ENCODE data around the gene HEPHL1. TPM values are rescaled to one million over a fixed set of nuclear protein-coding genes. Genes with fewer than 3 reads are reported as not detected.
A peak's percentile ranks its signal among the peaks of the same experiment; 100 is the strongest.

The HEPHL1 gene
- polyA plus RNA-seq, 3 donors: not detected

GRCh38 chr11:94150056-94150455 is 128.9 kb downstream of the HEPHL1 start:
- H3K9me3 Mint-ChIP-seq: no peaks in the 10 kb centered on the region
- Histone ChIP-seq H4K20me1 (ENCODE audit: insufficient read depth, low read length) (peaks cover 93% of the 10 kb centered on the region), H3K79me2 (ENCODE audit: insufficient read depth, low read length) (peaks cover 87% of the 10 kb centered on the region), H2AFZ (ENCODE audit: insufficient read depth, low read depth, low read length, poor library complexity, severe bottlenecking) (no peak overlapping the region), H3K4me1 (ENCODE audit: control insufficient read depth in 1 of 2, insufficient read depth in 2 of 2, low read length in 2 of 2) (peaks cover 27 to 29% of the 10 kb centered on the region in 2 donors), H3K4me3 (replicated peaks in 1 of 3; ENCODE audit: low read depth in 2 of 3, low read length in 3 of 3) (no peak overlapping the region), H3K27ac (ENCODE audit: low read depth in 1 of 2, low read length in 2 of 2) (peak overlapping the region in 1 of 2 donors; percentile 6), H3K9me3 (replicated peaks in 1 of 2; ENCODE audit: control insufficient read depth in 1 of 2, insufficient read depth in 1 of 2, low read length in 2 of 2) (no peaks in the 10 kb centered on the region), H3K36me3 (replicated peaks in 1 of 2; ENCODE audit: control insufficient read depth in 1 of 2, insufficient read depth in 2 of 2, low read length in 2 of 2) (peaks cover 0 to 22% of the 10 kb centered on the region in 2 donors), H3K4me2 (replicated peaks; ENCODE audit: extremely low read depth, low read length, poor library complexity, severe bottlenecking) (no peak overlapping the region), H3K9ac (ENCODE audit: insufficient read depth, low read length, poor library complexity, severe bottlenecking) (no peak overlapping the region), H3K27me3 (ENCODE audit: control insufficient read depth in 2 of 2, insufficient read depth in 2 of 2, low read length in 2 of 2) (no peaks in the 10 kb centered on the region)
- peak overlapping the region in 3 of 7 donors; percentile 28 to 52 (median 42) for H3K27ac Mint-ChIP-seq
- intact Hi-C loops (cut with micrococcal nuclease): no loop called here
- TF ChIP-seq, protein P1, sequence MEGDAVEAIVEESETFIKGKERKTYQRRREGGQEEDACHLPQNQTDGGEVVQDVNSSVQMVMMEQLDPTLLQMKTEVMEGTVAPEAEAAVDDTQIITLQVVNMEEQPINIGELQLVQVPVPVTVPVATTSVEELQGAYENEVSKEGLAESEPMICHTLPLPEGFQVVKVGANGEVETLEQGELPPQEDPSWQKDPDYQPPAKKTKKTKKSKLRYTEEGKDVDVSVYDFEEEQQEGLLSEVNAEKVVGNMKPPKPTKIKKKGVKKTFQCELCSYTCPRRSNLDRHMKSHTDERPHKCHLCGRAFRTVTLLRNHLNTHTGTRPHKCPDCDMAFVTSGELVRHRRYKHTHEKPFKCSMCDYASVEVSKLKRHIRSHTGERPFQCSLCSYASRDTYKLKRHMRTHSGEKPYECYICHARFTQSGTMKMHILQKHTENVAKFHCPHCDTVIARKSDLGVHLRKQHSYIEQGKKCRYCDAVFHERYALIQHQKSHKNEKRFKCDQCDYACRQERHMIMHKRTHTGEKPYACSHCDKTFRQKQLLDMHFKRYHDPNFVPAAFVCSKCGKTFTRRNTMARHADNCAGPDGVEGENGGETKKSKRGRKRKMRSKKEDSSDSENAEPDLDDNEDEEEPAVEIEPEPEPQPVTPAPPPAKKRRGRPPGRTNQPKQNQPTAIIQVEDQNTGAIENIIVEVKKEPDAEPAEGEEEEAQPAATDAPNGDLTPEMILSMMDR (IDR thresholded peaks at IDR 0.05): no peak
- H3K4me1 Mint-ChIP-seq: peaks cover 54% of the 10 kb centered on the region
- H3K4me3 Mint-ChIP-seq: no peak overlapping the region
- peaks cover 14 to 20% of the 10 kb centered on the region in 2 donors for H3K36me3 Mint-ChIP-seq
- H3K27me3 Mint-ChIP-seq (ENCODE audit: low read depth in 3 of 3): peaks cover 0 to 3% (median 0%) of the 10 kb centered on the region in 3 donors
- no peak for DNase-seq
- 100% methylated on average over 1 of the region's 3 CpGs for WGBS (ENCODE audit: insufficient coverage)

DNA sequence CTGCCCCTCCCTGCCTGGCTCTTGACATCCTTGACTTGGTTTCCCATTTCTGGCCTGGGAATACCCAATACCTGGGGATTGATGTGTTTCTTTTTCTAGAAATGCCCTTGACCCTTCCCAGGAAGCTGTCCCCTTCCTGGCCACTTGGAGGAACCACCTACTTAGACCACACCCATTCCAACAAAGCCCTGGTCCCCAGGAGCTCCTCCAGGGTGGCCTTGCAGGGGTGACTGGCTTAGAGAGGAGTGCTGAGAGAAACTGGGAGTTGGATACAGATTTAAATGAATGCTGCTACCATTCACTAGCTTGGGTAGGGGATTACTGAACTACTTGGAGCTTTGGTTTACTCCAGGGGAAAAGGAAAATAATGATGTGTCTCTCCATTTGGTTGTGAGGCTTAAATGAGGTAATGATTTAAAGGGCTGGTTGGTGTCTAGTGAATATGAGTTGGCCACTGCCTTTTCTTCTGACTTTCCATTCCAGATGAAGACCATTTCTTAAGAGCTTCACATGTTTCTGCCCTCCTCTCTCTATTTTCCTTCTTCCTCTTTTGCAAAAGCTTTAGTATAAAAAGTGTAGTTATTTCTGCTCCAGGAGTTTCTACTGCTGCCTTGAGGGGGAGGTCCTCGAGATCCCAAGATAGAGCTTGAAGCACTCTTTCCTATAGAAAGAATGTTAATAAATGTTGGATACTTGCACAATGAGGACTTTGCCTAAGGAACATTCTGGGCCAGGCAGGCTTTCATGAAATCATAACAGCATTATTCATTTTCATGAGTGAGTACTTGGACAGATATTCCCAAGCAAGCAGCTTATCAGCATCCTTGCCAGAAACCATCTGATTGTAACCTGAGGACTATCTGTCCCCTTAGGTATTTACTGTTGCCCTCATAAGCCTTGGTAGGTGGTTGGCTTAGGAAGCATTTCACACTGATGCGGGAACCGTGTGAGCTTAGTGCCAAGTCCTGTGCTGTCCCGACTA is 129.8 kb downstream of the HEPHL1 start:
- H3K27ac Mint-ChIP-seq: peak overlapping the region in 6 of 7 donors; percentile 12 to 77 (median 69)

More for the DNA sequence above, 129.8 kb downstream of the HEPHL1 start:
- peak in 2 of 3 donors; percentile 13 to 31 for DNase-seq
- Histone ChIP-seq H3K79me2 (ENCODE audit: insufficient read depth, low read length) (peaks cover 81% of the 10 kb centered on the region), H2AFZ (ENCODE audit: insufficient read depth, low read depth, low read length, poor library complexity, severe bottlenecking) (no peak overlapping the region), H3K9ac (ENCODE audit: insufficient read depth, low read length, poor library complexity, severe bottlenecking) (no peak overlapping the region), H3K4me1 (ENCODE audit: control insufficient read depth in 1 of 2, insufficient read depth in 2 of 2, low read length in 2 of 2) (peaks cover 27 to 29% of the 10 kb centered on the region in 2 donors), H3K9me3 (replicated peaks in 1 of 2; ENCODE audit: control insufficient read depth in 1 of 2, insufficient read depth in 1 of 2, low read length in 2 of 2) (no peaks in the 10 kb centered on the region), H3K4me3 (replicated peaks in 1 of 3; ENCODE audit: low read depth in 2 of 3, low read length in 3 of 3) (peak overlapping the region in 1 of 3 experiments; percentile 15), H3K36me3 (replicated peaks in 1 of 2; ENCODE audit: control insufficient read depth in 1 of 2, insufficient read depth in 2 of 2, low read length in 2 of 2) (peaks cover 0 to 25% of the 10 kb centered on the region in 2 donors), H3K27me3 (ENCODE audit: control insufficient read depth in 2 of 2, insufficient read depth in 2 of 2, low read length in 2 of 2) (no peaks in the 10 kb centered on the region), H4K20me1 (ENCODE audit: insufficient read depth, low read length) (peaks cover 84% of the 10 kb centered on the region), H3K27ac (ENCODE audit: low read depth in 1 of 2, low read length in 2 of 2) (no peak overlapping the region), H3K4me2 (replicated peaks; ENCODE audit: extremely low read depth, low read length, poor library complexity, severe bottlenecking) (peak overlapping the region; percentile 2)
- TF ChIP-seq, protein P1 (IDR thresholded peaks at IDR 0.05): no peak
- intact Hi-C loops (cut with micrococcal nuclease): no loop called here
- H3K4me3 Mint-ChIP-seq: no peak overlapping the region
- H3K36me3 Mint-ChIP-seq: peaks cover 18% of the 10 kb centered on the region in 2 donors
- peaks cover 54% of the 10 kb centered on the region for H3K4me1 Mint-ChIP-seq
- peaks cover 0 to 3% (median 0%) of the 10 kb centered on the region in 3 donors for H3K27me3 Mint-ChIP-seq (ENCODE audit: low read depth in 3 of 3)
- no CpG with 5 or more reads among the region's 4 CpGs for WGBS (ENCODE audit: insufficient coverage)
- H3K9me3 Mint-ChIP-seq: no peaks in the 10 kb centered on the region

Data from CD14-positive monocyte (primary cell).